HL-60/S4 treated with retinoic acid at 250 ng/mL for 4 days and 3 days (cell line): ENCODE data around the gene SPECC1.
"Not testable (repeated sequence)": the region's sequence is repeated elsewhere in the genome, so short reads cannot be mapped to it uniquely, and the experiment has no call there.

Experiments
- in situ Hi-C: fragments of 300-500 bp; cut with MboI; formaldehyde crosslinking; loops from 2 replicates; pipeline ENCODE4 v1.7.0; 2022; ENCODE audit warnings: low sequenced_read_pairs

Gene SPECC1

GRCh38 chr17:20008242-20009051, 712 bp upstream of the SPECC1 start:
- in situ Hi-C loops = no loop called here

- in situ Hi-C loops = no loop called here
Observed at GRCh38 chr17:20009052-20009301, 182 bp upstream of the SPECC1 start.

GRCh38 chr17:20010099-20010863, 1.1 kb downstream of the SPECC1 start:
- in situ Hi-C loops = no loop called here

GRCh38 chr17:20010936-20011335, 1.8 kb downstream of the SPECC1 start:
- in situ Hi-C loops = no loop called here

GRCh38 chr17:20012017-20012536, 2.9 kb downstream of the SPECC1 start:
- in situ Hi-C loops = no loop called here

GRCh38 chr17:20016475-20016992, 7.4 kb downstream of the SPECC1 start:
- in situ Hi-C loops = not testable (repeated sequence)

DNA sequence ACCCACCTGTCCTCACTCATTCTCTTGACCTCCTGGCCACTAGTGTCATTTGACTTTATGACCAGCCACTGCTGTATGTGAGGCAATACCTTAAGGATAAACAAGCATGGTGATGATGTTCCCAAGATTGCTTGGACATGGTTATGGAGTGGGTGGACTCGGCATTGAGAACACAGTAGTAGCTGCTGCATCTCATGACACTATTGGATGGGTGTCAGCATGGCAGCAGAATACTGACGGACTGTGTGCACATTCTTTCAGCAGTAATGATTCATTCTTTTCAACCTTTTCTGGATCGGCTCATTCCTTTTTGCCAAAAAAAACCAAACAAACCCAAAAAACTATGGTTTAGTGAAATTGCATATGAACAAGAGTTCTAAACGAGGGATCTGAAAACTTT, 13.5 kb downstream of the SPECC1 start:
- in situ Hi-C loops = no loop called here

DNA sequence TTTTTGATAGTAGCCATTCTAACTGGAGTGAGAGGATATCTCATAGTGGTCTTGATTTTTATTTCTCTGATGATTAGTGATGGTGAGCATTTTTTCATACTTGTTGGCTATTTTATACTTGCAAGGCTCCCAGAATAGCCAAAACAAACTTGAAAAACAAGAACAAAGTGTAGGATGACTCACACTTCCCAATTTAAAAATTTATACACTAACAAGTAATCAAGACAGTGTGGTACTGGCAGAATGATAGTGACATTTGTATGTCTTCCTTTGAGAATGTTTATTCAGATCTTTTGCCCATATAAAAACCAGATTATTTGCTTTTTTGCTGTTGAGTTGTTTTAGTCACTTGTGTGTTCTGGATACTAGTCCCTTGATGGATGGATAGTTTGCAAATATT, 17.8 kb downstream of the SPECC1 start:
- in situ Hi-C loops = no loop called here

- in situ Hi-C loops = no loop called here
Observed at GRCh38 chr17:20028443-20028842, 19.3 kb downstream of the SPECC1 start.

DNA sequence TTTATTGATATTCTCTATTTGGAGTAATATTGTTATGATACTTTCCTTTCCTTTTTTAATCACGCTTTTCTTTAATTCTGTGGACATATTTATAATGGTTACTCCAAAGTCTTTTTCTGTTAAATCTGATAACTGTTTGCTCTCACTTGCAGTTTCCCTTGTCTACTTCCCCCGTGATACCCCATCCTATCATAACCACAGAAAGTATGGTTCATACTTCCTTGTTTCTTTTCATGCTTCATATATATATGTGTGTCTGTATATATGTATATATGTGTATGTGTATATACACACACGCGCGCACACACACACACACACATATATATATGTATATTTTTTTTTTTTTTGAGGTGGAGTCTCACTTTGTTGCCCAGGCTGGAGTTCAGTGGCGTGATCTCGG, 23.5 kb downstream of the SPECC1 start:
- in situ Hi-C loops = no loop called here

- in situ Hi-C loops = no loop called here
Observed at GRCh38 chr17:20033415-20033814, 24.3 kb downstream of the SPECC1 start.

- in situ Hi-C loops = no loop called here
Observed at GRCh38 chr17:20035501-20035900, 26.3 kb downstream of the SPECC1 start.

DNA sequence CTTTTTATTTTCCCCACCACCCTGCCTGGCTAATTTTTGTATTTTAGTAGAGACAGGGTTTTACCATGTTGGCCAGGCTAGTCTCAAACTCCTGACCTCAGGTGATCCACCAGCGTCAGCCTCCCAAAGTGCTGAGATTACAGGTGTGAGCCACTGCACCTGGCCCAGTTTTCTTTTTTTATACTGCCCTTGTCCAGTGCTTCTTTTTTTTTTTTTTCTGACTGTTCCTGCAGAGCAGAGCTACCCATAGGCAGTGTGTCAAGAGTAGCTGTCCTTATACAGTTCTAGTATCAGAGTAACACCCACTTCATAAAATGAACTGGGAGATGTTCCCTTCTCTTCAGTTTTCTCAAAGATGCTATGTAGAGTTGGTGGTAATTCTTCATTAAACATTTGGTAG, 28.1 kb downstream of the SPECC1 start:
- in situ Hi-C loops = not testable (repeated sequence)

DNA sequence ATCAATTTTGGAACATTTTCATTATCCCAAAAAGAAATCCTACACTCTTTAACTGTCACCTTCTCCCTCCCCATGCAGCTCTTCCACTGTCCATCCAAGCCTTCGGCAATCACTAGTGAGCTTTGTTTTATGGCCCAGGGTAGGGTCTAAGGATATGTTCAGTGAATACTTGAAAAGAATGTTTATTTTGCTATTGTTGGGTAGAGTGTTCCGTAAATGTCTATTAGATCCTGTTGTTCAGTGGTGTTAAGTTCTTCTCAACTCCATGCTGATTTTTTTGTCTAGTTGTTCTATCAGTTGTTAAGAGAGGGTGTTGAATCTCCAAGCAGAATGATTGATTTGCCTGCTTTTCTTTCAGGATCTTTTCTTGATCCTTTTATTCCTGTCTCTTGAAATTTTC, 29.9 kb downstream of the SPECC1 start:
- in situ Hi-C loops = no loop called here

DNA sequence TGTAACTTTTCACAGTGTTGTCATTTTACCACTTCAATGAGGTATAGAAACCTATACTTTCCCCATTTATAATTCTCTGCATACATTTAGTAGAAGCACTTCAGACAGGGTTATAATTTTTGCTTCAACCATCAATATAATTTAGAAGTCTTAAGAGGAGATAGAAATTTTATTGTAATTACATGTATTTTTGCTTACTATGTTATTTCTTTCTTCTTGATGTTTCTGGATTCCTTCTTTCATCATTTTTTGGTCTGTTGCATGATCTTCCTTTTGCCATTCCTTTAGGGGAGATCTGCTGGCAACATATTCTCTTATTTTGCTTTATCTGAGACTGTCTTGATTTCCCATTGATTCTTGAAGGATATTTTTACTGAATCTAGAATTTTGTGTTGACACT, 31.1 kb downstream of the SPECC1 start:
- in situ Hi-C loops = no loop called here

- in situ Hi-C loops = no loop called here
Observed at GRCh38 chr17:20043021-20043420, 33.9 kb downstream of the SPECC1 start.

GRCh38 chr17:20045476-20045875, 36.3 kb downstream of the SPECC1 start:
- in situ Hi-C loops = no loop called here

GRCh38 chr17:20046629-20047028, 37.5 kb downstream of the SPECC1 start:
- in situ Hi-C loops = no loop called here

DNA sequence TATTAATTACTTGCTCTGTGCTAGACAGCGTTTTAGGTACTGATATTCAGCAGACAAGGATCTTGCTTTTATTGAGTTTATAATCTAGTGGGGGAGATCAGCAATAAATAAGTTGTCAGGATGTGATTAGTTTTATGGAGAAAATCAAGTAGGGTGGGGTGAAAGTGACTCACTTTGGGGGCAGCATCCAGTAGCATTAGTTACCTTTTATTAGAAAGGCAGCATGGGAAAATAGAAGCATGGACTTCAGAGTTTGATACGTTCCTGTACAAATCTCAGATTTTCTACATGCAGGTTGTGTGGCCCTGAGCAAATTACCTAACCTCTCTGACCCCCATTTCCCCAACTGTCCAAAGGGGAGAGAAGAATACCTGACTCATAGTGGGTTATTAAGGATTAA, 42.5 kb downstream of the SPECC1 start:
- in situ Hi-C loops = no loop called here

DNA sequence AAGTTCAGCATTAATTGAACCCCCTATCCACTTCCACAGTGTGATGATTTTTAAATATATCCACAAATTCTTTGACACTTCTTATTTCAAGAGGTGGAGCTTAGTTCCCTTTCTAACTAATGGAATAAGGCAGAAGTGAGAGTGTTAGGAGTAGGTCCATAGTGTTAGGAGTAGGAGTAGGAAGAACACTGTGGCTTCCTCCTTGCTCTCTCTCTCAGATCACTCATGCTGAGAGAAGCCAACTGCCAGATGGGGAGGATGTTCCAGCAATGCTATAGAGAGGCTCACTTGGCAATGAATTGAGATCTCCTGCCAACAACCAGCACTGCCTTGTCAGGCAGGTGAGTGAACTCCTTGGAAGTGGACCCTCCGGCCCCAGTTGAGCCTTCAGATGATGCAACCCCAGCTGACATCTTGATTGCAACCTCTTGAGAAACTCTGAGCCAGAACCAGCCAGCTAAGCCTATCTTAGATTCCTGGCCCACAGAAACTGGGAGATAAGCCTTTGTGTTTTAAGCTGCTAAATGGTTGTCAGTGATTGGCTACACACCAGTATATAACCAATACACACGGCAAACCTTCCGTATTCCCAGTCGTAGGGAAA, 44.3 kb downstream of the SPECC1 start:
- in situ Hi-C loops = no loop called here

DNA sequence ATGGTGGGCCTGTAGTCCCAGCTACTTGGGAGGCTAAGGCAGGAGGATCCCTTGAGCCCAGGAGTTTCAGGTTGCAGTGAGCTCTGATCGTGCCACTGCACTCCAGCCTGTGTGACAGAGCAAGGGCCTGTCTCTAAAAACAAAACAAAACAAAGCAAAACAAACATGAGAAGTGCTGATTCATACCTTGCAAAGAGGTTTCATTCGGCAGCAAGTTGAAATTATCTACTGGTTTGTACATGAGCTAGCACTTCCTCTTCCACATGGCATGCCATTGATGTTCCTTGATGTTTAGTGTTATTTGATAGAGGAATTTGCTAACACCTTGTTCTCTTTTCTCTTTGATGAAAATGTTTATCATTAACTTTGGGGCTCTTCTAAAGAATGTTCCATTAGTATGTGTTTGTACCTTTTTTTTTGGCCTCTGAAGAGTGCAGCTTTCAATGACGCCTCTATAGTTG, 50.6 kb downstream of the SPECC1 start:
- in situ Hi-C loops = no loop called here
